T-helper 9 cell (primary cell): ENCODE measurements around the gene KRTAP9-9.
"Not testable (repeated sequence)": the region's sequence is repeated elsewhere in the genome, so short reads cannot be mapped to it uniquely, and the experiment has no call there.

Experiments used
- DNase-seq: peaks from one replicate; pipeline ENCODE4 v3.0.0-alpha.2; 2020

Gene KRTAP9-9

GRCh38 chr17:41265078-41265477 lies 9.9 kb downstream of the KRTAP9-9 start, which contains the start of gene KRTAP9-6:
Gene KRTAP9-6, plus strand, starts transcription at chr17:41265378. Its CDS starts 0 bp downstream, at chr17:41265378.
- DNase-seq = no peak

- DNase-seq = no peak
Observed at GRCh38 chr17:41267711-41268110, 12.5 kb downstream of the KRTAP9-9 start.

- DNase-seq = not testable (repeated sequence)
Observed at GRCh38 chr17:41271323-41271722, 16.1 kb downstream of the KRTAP9-9 start.

GRCh38 chr17:41271858-41272257 lies 16.7 kb downstream of the KRTAP9-9 start:
- no peak for DNase-seq

- DNase-seq = not testable (repeated sequence)
Observed at GRCh38 chr17:41275648-41276190, 20.5 kb downstream of the KRTAP9-9 start, which contains the start of gene KRTAP9-7. Gene KRTAP9-7, plus strand, starts transcription at chr17:41275698. Its CDS starts 0 bp downstream, at chr17:41275698.

GRCh38 chr17:41278176-41278955 lies 23.2 kb downstream of the KRTAP9-9 start:
- DNase-seq = no peak

GRCh38 chr17:41284043-41284442 lies 28.9 kb downstream of the KRTAP9-9 start:
- no peak for DNase-seq

- no peak for DNase-seq
Observed at GRCh38 chr17:41284546-41284945, 29.4 kb downstream of the KRTAP9-9 start.

- DNase-seq = no peak
Observed at GRCh38 chr17:41287050-41287449, 31.9 kb downstream of the KRTAP9-9 start.

GRCh38 chr17:41294016-41294415 lies 38.8 kb downstream of the KRTAP9-9 start:
- no peak for DNase-seq

- DNase-seq = no peak
Observed at GRCh38 chr17:41296846-41297245, 41.7 kb downstream of the KRTAP9-9 start.

GRCh38 chr17:41298458-41299135 lies 43.4 kb downstream of the KRTAP9-9 start:
- DNase-seq = no peak

GRCh38 chr17:41301204-41301790 lies 46.1 kb downstream of the KRTAP9-9 start:
- DNase-seq = no peak

GRCh38 chr17:41301916-41302901 lies 47.0 kb downstream of the KRTAP9-9 start, which contains the start of gene KRTAP29-1:
Gene KRTAP29-1, minus strand, starts transcription at chr17:41302851. Its CDS starts 0 bp downstream, at chr17:41302851.
- no peak for DNase-seq

GRCh38 chr17:41302981-41303380 lies 47.8 kb downstream of the KRTAP9-9 start:
- DNase-seq = no peak

- no peak for DNase-seq
Observed at GRCh38 chr17:41304091-41304490, 48.9 kb downstream of the KRTAP9-9 start.
